DMS114 treated with DMSO at 0.1 percent for 48 hours (cell line): ENCODE data around the gene NOB1.
A peak's percentile ranks its signal among the peaks of the same experiment; 100 is the strongest.
"Not testable (repeated sequence)": the region's sequence is repeated elsewhere in the genome, so short reads cannot be mapped to it uniquely, and the experiment has no call there.

ENCODE experiments used
- DNase-seq: peaks from one replicate; lab custom pipeline; 2025; ENCODE audit not compliant: unreplicated experiment; lab: John Stamatoyannopoulos, UW

The NOB1 gene

GRCh38 chr16:69761983-69762813 is 7.5 kb upstream of the NOB1 start, which contains the start of gene WWP2:
Gene WWP2, plus strand, starts transcription at chr16:69762332. Its CDS starts 24,679 bp downstream, at chr16:69787011.
- DNase-seq = peak; percentile 56

- DNase-seq = not testable (repeated sequence)
Measured at GRCh38 chr16:69757375-69757774, 2.6 kb upstream of the NOB1 start.

- no peak for DNase-seq
Measured at GRCh38 chr16:69756705-69757104, 2.0 kb upstream of the NOB1 start.

DNA sequence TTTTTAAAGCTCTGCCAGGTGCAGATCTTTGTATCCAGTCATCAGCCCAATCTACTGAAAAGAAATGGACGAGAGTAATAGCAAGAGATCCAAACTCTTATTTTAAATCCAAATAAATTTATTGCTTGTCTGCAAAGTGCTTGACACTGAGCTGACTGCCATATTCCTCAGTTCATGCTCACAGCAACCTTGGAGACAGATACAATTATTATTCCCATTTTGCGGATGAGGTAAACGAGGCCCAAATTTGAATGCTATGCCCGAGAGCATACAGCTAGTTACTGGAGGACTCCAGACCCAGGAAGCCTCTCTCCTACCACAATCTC is 620 bp downstream of the NOB1 start:
- DNase-seq = no peak

GRCh38 chr16:69748694-69749345 is 5.9 kb downstream of the NOB1 start:
- no peak for DNase-seq

DNA sequence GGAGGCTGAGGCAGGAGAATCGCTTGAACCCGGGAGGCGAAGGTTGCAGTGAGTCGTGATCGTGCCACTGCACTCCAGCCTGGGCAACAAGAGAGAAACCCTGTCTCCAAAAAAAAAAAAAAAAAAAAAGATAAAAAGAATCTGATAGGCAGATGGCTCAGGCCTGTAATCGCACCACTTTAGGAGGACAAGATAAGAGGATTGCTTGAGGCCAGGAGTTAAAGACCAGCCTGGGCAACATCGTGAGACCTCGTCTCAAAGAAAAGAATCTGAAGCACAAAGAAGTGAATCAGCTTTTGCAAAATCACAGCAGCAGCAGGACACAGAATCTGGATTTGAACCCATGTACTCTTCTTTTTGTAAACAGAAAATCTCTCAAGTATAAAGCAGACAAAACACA is 7.6 kb downstream of the NOB1 start:
- DNase-seq = no peak

DNA sequence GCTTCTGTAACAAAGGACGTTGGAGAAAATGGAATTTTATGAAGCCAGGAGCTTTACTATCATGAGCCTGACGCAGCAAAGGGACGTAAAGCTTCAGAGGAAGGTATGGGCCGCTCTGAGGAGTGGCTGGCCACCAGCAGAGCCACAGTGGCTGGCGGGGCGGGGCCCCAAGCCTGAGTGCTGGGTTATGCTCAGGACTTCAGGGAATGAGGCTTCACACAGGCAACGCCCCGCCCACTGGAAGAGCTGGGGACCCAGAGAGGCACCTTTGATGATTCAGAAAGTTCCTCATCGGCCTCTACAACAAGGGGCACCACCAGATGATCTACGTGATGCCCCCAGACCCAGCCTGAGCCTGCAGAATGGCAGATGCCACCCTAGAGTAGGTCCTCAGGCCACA is 8.8 kb downstream of the NOB1 start:
- no peak for DNase-seq

- DNase-seq = no peak
Measured at GRCh38 chr16:69745232-69745612, 9.5 kb downstream of the NOB1 start.

- no peak for DNase-seq
Measured at GRCh38 chr16:69744363-69745231, 10.1 kb downstream of the NOB1 start.

DNA sequence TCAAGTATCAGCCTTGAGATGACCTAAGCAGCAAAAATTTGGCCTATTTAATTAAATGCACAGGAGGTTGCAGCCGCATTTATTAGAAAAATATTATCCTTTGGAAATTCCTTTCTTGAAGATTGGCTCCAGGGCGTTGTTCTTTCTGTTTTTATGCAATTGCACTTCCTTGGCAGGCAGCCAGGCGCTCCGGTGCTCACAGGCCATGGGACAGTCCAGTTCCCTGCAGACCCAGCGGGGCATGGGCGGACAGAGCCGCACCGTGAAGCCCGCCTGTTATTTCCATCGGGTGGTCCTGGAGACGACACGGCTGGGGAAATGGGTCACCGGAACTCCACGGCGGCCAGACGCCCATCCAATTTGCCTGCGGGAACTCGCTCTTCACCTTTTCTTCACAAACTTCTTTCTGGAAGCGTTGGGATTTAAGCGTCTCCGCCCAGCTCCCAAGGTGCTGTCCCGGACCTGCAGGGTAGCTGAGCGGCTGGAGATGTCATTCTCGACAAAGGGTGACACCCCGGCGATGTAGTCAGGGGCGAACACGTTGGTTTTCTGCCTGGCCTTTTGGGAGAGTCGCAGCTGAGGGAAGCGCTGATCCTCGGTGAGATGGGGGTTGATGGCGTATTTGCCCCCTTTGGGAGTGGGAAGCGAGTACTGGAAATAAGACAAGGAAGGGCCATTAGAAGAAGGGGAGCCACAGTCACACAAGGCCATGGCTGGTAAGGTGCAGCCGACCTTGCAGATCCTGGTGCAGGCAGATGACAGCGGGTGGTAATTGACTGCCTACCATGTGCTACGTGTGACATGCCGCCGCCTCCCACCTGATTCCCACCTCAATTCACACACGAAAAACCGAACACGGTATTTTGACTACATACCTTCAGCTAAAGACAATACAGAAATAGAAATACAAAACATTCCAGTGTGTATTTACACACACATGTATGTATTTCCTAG is 12.5 kb downstream of the NOB1 start:
- no peak for DNase-seq

DNA sequence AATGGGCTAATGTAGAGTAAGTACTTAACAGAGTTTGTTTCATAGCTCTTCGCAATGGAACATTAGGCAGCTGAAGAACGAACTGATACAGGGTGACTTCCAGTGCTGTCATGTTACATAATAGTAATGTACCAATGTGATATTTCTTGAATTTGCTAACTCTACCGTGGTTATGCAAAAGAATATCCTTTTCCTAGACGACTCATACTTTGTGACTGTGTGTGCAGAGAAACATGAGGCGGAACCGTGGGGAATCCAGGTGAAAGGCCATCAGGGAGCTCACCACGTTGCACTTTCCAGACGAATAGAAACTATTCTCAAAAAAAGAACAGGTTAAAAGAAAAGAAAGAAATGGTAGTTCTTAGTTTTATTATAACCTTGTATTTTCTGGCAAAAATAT is 13.2 kb downstream of the NOB1 start:
- no peak for DNase-seq

GRCh38 chr16:69732101-69732500 is 22.6 kb downstream of the NOB1 start:
- DNase-seq = no peak

DNA sequence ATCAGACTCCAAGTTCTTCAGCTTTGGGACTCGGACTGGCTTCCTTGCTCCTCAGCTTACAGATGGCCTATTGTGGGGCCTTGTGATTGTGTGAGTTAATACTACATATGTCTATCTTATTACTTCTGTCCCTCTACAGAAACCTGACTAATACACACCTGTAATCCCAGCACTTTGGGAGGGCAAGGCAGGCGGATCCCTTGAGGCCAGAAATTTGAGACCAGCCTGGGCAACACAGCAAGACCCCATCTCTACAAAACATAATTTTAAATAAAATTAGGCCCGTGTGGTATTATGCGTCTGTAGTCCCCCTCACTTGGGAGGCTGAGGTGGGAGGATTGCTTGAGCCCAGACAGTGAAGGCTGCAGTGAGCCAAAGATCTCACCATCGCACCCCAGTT is 23.4 kb downstream of the NOB1 start:
- DNase-seq = not testable (repeated sequence)

GRCh38 chr16:69729030-69729429 is 25.7 kb downstream of the NOB1 start:
- not testable (repeated sequence) for DNase-seq

DNA sequence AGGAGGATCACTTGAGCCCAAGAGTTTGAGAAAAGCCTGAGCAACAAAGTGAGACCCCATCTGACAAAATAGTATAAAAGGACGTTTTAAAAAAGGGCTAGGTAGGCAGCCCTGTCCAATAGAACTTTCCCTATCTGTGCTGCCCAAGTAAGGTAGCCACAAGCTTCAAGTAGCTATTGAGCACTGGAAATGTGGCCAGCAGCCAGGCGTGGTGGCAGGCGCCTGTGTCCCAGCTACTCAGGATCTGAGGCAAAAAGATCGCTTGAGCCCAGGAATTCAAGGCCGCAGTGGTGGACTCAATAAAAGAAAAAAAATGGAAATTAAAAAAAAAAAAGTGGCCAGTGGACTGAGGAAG is 26.8 kb downstream of the NOB1 start:
- no peak for DNase-seq

GRCh38 chr16:69726313-69727060 is 28.2 kb downstream of the NOB1 start, which contains the start of gene NQO1:
Gene NQO1, minus strand, starts transcription at chr16:69726560. Its CDS starts 121 bp downstream, at chr16:69726439.
- DNase-seq = peak; percentile 90

DNA sequence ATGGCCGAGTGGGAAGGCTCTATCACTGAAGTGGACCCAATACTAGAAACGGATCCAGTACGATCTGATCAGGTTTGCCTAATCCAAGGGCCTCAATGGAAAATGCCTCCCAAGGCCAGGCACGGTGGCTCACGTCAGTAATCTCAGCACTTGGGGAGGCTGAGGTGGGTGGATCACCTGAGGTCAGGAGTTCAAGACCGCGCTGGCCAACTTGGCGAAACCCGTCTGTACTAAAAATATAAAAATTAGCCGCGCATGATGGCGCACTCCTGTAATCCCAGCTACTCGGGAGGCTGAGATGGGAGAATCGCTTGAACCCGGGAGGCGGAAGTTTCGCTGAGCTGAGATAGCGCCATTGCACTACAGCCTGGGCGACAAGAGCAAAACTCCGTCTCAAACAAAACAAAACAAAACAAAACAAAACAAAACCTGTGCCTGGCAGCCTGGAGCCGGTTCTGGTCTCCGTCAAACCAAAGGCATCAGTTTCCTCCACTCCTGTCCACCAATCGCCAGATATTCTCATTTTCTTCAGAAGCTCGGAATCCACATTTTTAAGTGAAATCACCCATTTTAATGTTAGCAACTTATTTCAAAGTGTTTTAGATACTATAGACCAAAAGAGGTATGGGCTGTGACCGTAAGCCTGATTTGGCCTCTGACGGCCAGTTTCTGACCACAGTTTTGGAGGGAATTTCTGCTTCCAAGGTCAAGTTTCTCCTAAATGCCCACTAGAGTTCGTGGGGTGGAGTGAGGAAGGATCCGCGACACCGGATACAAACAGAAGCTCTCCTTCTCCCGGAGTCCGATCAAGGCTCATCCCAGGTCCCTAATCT is 29.0 kb downstream of the NOB1 start:
- DNase-seq = no peak

DNA sequence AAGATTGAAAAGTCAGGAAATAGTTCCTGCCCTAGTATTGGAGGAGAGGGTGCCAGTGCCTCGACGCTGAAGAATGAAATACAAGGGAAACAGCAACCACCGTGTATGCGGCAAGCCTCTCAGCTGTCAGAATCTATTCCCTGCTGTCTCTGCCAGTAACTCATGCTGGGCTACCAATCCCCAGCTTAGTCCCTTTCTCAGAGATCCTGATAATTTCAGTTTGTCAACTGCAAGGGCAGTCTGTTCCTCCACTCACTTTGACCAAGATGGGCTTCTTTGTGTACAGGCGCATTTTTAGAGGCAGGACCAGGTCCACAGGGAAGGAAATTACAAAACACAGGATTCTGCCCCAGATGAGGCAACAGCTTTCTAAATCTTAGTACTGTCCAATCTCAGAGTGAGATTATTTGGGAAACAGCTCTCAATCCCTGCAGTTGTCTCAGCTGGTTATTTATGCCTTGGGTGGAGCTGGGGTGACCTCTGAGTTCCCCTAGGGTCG is 29.7 kb downstream of the NOB1 start:
- DNase-seq = no peak

GRCh38 chr16:69724414-69724873 is 30.3 kb downstream of the NOB1 start:
- DNase-seq = no peak
